Uterus (tissue), 4 donors: ENCODE results near the gene IRAK3. TPM values are rescaled to one million over a fixed set of nuclear protein-coding genes. Genes with fewer than 3 reads are reported as not detected.

Experiments used
- DNase-seq, 2 donors: peaks; one replicate each; pipeline ENCODE4 v3.0.0-alpha.2; 2019 to 2020
- H3K27ac ChIP-seq, 2 donors: fragments of 200-600 bp; sonication (generic); 1 replicate in 1 of 2; 2 replicates in 1 of 2; pipeline ENCODE4 v1.5.1; 2016 to 2018
- H3K27me3 ChIP-seq, 2 donors: fragments of 200-600 bp; sonication (generic); one replicate each; pipeline ENCODE4 v1.5.1; 2018 to 2019; ENCODE audit warnings: control low read depth in 1 of 2
- H3K36me3 ChIP-seq, 2 donors: fragments of 200-600 bp; sonication (generic); one replicate each; pipeline ENCODE4 v1.5.1; 2019; ENCODE audit warnings: control low read depth in 1 of 2
- H3K4me1 ChIP-seq, 2 donors: fragments of 200-600 bp; sonication (generic); one replicate each; pipeline ENCODE4 v1.5.1; 2018 to 2019; ENCODE audit warnings: control low read depth in 1 of 2
- H3K4me3 ChIP-seq, 2 donors: fragments of 200-600 bp; sonication (generic); 1 replicate in 1 of 2; 2 replicates in 1 of 2; pipeline ENCODE4 v1.5.1; 2018 to 2019; ENCODE audit warnings: mild to moderate bottlenecking in 1 of 2
- H3K9me3 ChIP-seq, 2 donors: fragments of 200-600 bp; sonication (generic); one replicate each; pipeline ENCODE4 v1.5.1; 2019; ENCODE audit warnings: control low read depth in 1 of 2
- POLR2A ChIP-seq, 2 donors: fragments of 450-650 bp; IDR thresholded peaks; one replicate each; pipeline ENCODE4 v1.6.1; 2016; ENCODE audit warnings: antibody characterized with exemption in 2 of 2, mild to moderate bottlenecking in 1 of 2, moderate library complexity in 1 of 2
- intact Hi-C: fragments of 100-400 bp; cut with DNase I; formaldehyde crosslinking; loops from one replicate; pipeline ENCODE4 v1.15.1; 2023; ENCODE audit warnings: low total_unique reads
- total RNA-seq, 4 donors: library from RNA; depleted of rRNA in 3 of 4; stranded (reverse); fragments of >200 nt in 3 of 4; gene quantifications; one replicate each; pipeline versions ENCODE4 v1.1.0 to v1.2.4, GENCODE V29; 2014 to 2023
- TF ChIP-seq, protein P1 (sequence below), 4 experiments: fragments of 200-600 bp in 2 of 4; fragments of 450-650 bp in 2 of 4; sonication (generic) in 2 of 4; IDR thresholded peaks; one replicate each; pipeline ENCODE4 v1.5.1; 2016 to 2019; ENCODE audit warnings: antibody characterized with exemption in 4 of 4, mild to moderate bottlenecking in 2 of 4, moderate library complexity in 1 of 4
- donor health status: DM: yes; HTN: yes; CAD: no.

IRAK3 gene
- total RNA-seq, 4 donors from 2014 or later: 18.7 to 39.7 (median 24.2) TPM

- Histone ChIP-seq H3K4me1 (no peaks in the 10 kb centered on the region), H3K9me3 (no peaks in the 10 kb centered on the region), H3K4me3 (no peak overlapping the region), H3K27me3 (no peaks in the 10 kb centered on the region), H3K27ac (no peak overlapping the region), H3K36me3 (no peaks in the 10 kb centered on the region)
- TF ChIP-seq POLR2A (IDR thresholded peaks at IDR 0.05): no peak
- TF ChIP-seq, protein P1, sequence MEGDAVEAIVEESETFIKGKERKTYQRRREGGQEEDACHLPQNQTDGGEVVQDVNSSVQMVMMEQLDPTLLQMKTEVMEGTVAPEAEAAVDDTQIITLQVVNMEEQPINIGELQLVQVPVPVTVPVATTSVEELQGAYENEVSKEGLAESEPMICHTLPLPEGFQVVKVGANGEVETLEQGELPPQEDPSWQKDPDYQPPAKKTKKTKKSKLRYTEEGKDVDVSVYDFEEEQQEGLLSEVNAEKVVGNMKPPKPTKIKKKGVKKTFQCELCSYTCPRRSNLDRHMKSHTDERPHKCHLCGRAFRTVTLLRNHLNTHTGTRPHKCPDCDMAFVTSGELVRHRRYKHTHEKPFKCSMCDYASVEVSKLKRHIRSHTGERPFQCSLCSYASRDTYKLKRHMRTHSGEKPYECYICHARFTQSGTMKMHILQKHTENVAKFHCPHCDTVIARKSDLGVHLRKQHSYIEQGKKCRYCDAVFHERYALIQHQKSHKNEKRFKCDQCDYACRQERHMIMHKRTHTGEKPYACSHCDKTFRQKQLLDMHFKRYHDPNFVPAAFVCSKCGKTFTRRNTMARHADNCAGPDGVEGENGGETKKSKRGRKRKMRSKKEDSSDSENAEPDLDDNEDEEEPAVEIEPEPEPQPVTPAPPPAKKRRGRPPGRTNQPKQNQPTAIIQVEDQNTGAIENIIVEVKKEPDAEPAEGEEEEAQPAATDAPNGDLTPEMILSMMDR (IDR thresholded peaks at IDR 0.05): no peak
- no peak for DNase-seq
- intact Hi-C loops: no loop called here
Observed at GRCh38 chr12:66251049-66251448, 62.0 kb downstream of the IRAK3 start.

- no peaks in the 10 kb centered on the region for H3K4me1 ChIP-seq
- H3K9me3 ChIP-seq: no peaks in the 10 kb centered on the region
- intact Hi-C loops: no loop called here
- DNase-seq: no peak
- no peaks in the 10 kb centered on the region for H3K27me3 ChIP-seq
- no peak for TF ChIP-seq POLR2A (IDR thresholded peaks at IDR 0.05)
- TF ChIP-seq, protein P1 (IDR thresholded peaks at IDR 0.05): no peak
- no peak overlapping the region for H3K27ac ChIP-seq
- H3K4me3 ChIP-seq: no peak overlapping the region
- no peaks in the 10 kb centered on the region for H3K36me3 ChIP-seq
Observed at GRCh38 chr12:66252771-66253170, 63.8 kb downstream of the IRAK3 start.

- intact Hi-C loops: no loop called here
- Histone ChIP-seq H3K9me3 (no peaks in the 10 kb centered on the region), H3K27me3 (no peaks in the 10 kb centered on the region), H3K4me3 (no peak overlapping the region), H3K4me1 (no peaks in the 10 kb centered on the region), H3K36me3 (no peaks in the 10 kb centered on the region), H3K27ac (no peak overlapping the region)
- TF ChIP-seq POLR2A (IDR thresholded peaks at IDR 0.05): no peak
- TF ChIP-seq, protein P1 (IDR thresholded peaks at IDR 0.05): no peak
- no peak for DNase-seq
Observed at GRCh38 chr12:66255737-66256136, 66.7 kb downstream of the IRAK3 start.

DNA sequence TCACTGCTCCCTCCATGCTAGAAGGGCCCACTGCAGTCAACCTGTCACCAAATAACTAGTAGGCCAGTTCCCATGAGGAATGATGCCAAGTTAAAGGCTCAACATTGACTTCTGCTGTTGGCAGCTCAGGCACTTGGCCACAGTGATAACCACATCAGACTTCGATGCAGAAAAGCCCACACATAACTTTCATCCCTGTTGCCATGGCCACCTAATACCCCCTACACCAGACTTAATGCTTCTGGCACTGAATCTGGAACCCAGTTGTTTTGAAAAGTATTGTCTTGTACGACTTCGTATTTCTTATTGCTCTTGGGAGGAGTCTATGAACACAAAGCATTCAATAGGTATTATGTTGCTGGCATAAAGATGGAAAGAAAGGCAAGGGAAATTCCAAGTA lies 69.0 kb downstream of the IRAK3 start:
- H3K4me3 ChIP-seq: no peak overlapping the region
- intact Hi-C loops: no loop called here
- H3K27me3 ChIP-seq: no peaks in the 10 kb centered on the region
- H3K36me3 ChIP-seq: no peaks in the 10 kb centered on the region
- DNase-seq: no peak
- no peaks in the 10 kb centered on the region for H3K4me1 ChIP-seq
- no peaks in the 10 kb centered on the region for H3K9me3 ChIP-seq
- no peak for TF ChIP-seq POLR2A (IDR thresholded peaks at IDR 0.05)
- TF ChIP-seq, protein P1 (IDR thresholded peaks at IDR 0.05): no peak
- H3K27ac ChIP-seq: no peak overlapping the region

- H3K36me3 ChIP-seq: no peaks in the 10 kb centered on the region
- intact Hi-C loops: no loop called here
Observed at GRCh38 chr12:66262737-66263136, 73.7 kb downstream of the IRAK3 start.

More at GRCh38 chr12:66262737-66263136, 73.7 kb downstream of the IRAK3 start:
- Histone ChIP-seq H3K4me3 (no peak overlapping the region), H3K27me3 (no peaks in the 10 kb centered on the region), H3K9me3 (no peaks in the 10 kb centered on the region), H3K4me1 (no peaks in the 10 kb centered on the region), H3K27ac (no peak overlapping the region)
- TF ChIP-seq POLR2A (IDR thresholded peaks at IDR 0.05): no peak
- TF ChIP-seq, protein P1 (IDR thresholded peaks at IDR 0.05): no peak
- DNase-seq: no peak
